ENCODE measurements around the gene AHRR. TPM values are rescaled to one million over a fixed set of nuclear protein-coding genes. Genes with fewer than 3 reads are reported as not detected.
"Not testable (repeated sequence)": the region's sequence is repeated elsewhere in the genome, so short reads cannot be mapped to it uniquely, and the experiment has no call there.

The AHRR gene
- total and polyA plus RNA-seq, 2 of the 4 experiments (the other 2 are of a cell fraction), result 15.6 to 37.1 TPM

DNA sequence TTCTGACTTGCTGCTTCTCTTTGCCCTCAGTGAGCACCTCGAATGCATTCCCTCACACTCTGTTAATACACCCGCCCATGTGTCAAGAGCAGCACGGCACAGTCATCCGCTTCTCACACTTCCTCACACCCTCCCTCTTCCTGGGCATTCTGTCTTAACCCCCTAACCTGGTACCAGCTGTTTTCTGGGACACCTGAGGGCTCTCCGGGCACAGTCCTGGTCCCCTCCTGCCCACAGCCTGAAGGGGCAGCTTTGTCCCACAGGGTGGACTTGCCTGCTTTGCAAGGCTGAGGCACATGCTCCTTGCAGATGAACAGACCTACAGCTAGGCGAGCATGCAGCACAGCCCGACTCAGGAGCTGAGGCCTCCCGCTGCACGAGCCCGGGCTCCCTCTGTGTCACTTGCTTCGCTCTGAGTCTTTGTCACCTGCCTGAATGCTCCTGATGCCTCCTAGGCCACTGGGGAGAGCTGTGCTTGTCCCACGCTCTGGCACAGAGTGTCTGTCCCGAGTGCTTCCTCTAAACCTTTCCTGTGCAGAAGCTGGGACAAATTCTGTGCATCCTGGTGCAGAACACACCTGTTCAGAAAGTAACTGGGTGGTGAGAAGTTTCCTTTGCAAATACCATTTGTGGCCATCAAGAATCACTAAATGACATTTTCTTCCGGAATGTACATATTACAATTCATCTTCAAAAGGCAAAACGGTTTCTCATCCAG is 47.8 kb downstream of the AHRR start:
- peak overlapping the region; percentile 93 for H3K4ac ChIP-seq (ENCODE audit: low read depth, low read length)
- peaks cover 34% of the 10 kb centered on the region for H3K36me3 ChIP-seq (ENCODE audit: control insufficient read depth, insufficient read depth, low read length)
- peak overlapping the region; percentile 21 for H2AFZ ChIP-seq (replicated peaks; ENCODE audit: low read length, poor library complexity)
- BruUV-seq (replicated peaks), result no TSS peak
- TF ChIP-seq FOS (IDR thresholded peaks at IDR 0.05; ENCODE audit: low read depth, low read length), result no peak
- TF ChIP-seq BHLHE40 (IDR thresholded peaks at IDR 0.05; ENCODE audit: low read depth, low read length), result peak; percentile 52; the same call in 1 of the 2 replicates
- TF ChIP-seq, protein P1, sequence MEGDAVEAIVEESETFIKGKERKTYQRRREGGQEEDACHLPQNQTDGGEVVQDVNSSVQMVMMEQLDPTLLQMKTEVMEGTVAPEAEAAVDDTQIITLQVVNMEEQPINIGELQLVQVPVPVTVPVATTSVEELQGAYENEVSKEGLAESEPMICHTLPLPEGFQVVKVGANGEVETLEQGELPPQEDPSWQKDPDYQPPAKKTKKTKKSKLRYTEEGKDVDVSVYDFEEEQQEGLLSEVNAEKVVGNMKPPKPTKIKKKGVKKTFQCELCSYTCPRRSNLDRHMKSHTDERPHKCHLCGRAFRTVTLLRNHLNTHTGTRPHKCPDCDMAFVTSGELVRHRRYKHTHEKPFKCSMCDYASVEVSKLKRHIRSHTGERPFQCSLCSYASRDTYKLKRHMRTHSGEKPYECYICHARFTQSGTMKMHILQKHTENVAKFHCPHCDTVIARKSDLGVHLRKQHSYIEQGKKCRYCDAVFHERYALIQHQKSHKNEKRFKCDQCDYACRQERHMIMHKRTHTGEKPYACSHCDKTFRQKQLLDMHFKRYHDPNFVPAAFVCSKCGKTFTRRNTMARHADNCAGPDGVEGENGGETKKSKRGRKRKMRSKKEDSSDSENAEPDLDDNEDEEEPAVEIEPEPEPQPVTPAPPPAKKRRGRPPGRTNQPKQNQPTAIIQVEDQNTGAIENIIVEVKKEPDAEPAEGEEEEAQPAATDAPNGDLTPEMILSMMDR (conservative IDR thresholded peaks at IDR 0.05; ENCODE audit: low read depth, low read length), result no peak
- no peak for TF ChIP-seq NFE2L2 (IDR thresholded peaks at IDR 0.05; ENCODE audit: low read depth, low read length)
- H4K5ac ChIP-seq (ENCODE audit: low read depth, low read length), result peak overlapping the region; percentile 82
- peak overlapping the region; percentile 85 for H3K18ac ChIP-seq (ENCODE audit: low read depth, low read length)
- H3K4me1 ChIP-seq (ENCODE audit: control insufficient read depth, insufficient read depth, low read length), result peaks cover 42% of the 10 kb centered on the region
- H3K56ac ChIP-seq (ENCODE audit: extremely low read depth, insufficient read depth, low read length), result peak overlapping the region; percentile 84
- H4K91ac ChIP-seq (ENCODE audit: insufficient read depth, low read depth, low read length), result peak overlapping the region; percentile 98
- ChIA-PET CTCF (interaction anchor here (1.1 to 1.7 kb wide), 2 partner anchors 15 to 32 kb away, joined by 3 to 6 read pairs; no protein-coding TSS in a partner anchor), POLR2A (ENCODE audit: unreplicated experiment) (no interaction called here)
- H3K9me1 ChIP-seq (ENCODE audit: insufficient read depth, low read length), result peaks cover 23% of the 10 kb centered on the region
- peak overlapping the region; percentile 89 for H2AK9ac ChIP-seq (replicated peaks; ENCODE audit: low read depth, low read length, poor library complexity)
- H2AK5ac ChIP-seq (ENCODE audit: low read depth, low read length), result peak overlapping the region; percentile 75
- intact Hi-C loops (cut with micrococcal nuclease), result loop anchor here (2.0 kb wide), 1 partner anchor 25 kb away; no protein-coding TSS in a partner anchor
- H2BK20ac ChIP-seq (ENCODE audit: low read depth, low read length), result peak overlapping the region; percentile 93
- WGBS, 2 experiments (ENCODE audit: extremely low coverage in 2 of 2, insufficient read length in 1 of 2), result 55% methylated on average over 8 of the region's 15 CpGs; no CpG with 5 or more reads in 1 of the 2 experiments
- peak overlapping the region; percentile 95 for H3K27ac ChIP-seq (ENCODE audit: insufficient read depth, low read length)
- H3K9ac ChIP-seq (ENCODE audit: low read depth, low read length), result peak overlapping the region; percentile 40
- H4K20me1 ChIP-seq (ENCODE audit: insufficient read depth, low read length), result peaks cover 9% of the 10 kb centered on the region; the same call in 1 of the 2 replicates
- peak overlapping the region; percentile 96 for H2BK120ac ChIP-seq (ENCODE audit: low read depth, low read length)
- peaks cover 32 to 72% of the 10 kb centered on the region in 2 experiments for H3K79me1 ChIP-seq (ENCODE audit: low read depth in 1 of 2, low read length in 2 of 2)
- DNase-seq (peak; percentile 63), ATAC-seq (ENCODE audit: low read depth) (peak; percentile 25)
- dilution Hi-C loops (cut with HindIII; ENCODE audit: low sequenced_read_pairs, unreplicated experiment), result no loop called here
- peak overlapping the region; percentile 94 for H3K23ac ChIP-seq (ENCODE audit: low read depth, low read length)
- H3K14ac ChIP-seq (replicated peaks; ENCODE audit: low read depth, low read length), result peak overlapping the region; percentile 92
- peak overlapping the region; percentile 87 to 94 for H4K8ac ChIP-seq (ENCODE audit: low read depth in 2 of 2, low read length in 2 of 2)
- H2BK5ac ChIP-seq (ENCODE audit: low read depth, low read length, poor library complexity, severe bottlenecking), result peak overlapping the region; percentile 97
- in situ Hi-C loops (cut with MboI; ENCODE audit: low sequenced_read_pairs), result no loop called here
- peak overlapping the region; percentile 35; the same call in 2 of the 3 replicates for H2BK15ac ChIP-seq (ENCODE audit: low read depth, low read length)
- H3K9me3 ChIP-seq (ENCODE audit: control insufficient read depth, insufficient read depth, low read length), result 0 out of 2 replicates have a peak, but pooled peaks cover 2% of the 10 kb centered on the region
- no peak overlapping the region for H3K4me3 ChIP-seq (ENCODE audit: insufficient read depth, low read depth, low read length)
- no peaks in the 10 kb centered on the region for H3K27me3 ChIP-seq (ENCODE audit: control insufficient read depth, insufficient read depth, low read length)
- peak overlapping the region; percentile 63 for H3K4me2 ChIP-seq (ENCODE audit: low read depth, low read length)

DNA sequence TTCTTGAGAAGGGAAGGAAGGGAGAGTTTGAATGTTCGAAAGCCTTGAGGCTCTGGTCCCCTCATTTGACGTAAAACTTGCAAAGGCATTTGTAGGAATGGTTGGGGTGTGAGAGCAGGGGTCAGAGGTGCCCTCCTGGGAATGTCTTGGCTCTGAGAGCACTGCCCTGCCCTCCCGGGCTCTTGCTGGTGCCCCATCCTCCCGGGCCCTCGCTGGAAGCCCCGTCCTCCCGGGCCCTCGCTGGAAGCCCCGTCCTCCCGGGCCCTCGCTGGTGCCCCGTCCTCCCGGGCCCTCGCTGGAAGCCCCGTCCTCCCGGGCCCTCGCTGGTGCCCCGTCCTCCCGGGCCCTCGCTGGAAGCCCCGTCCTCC is 48.3 kb downstream of the AHRR start:
- H3K4me2 ChIP-seq (ENCODE audit: low read depth, low read length); dilution Hi-C loops (cut with HindIII; ENCODE audit: low sequenced_read_pairs, unreplicated experiment); POLR2A ChIA-PET (ENCODE audit: unreplicated experiment); H3K9me3 ChIP-seq (ENCODE audit: control insufficient read depth, insufficient read depth, low read length); H3K4me3 ChIP-seq (ENCODE audit: insufficient read depth, low read depth, low read length); H3K27me3 ChIP-seq (ENCODE audit: control insufficient read depth, insufficient read depth, low read length); H4K20me1 ChIP-seq (ENCODE audit: insufficient read depth, low read length); H2AK9ac ChIP-seq (replicated peaks; ENCODE audit: low read depth, low read length, poor library complexity); in situ Hi-C loops (cut with MboI; ENCODE audit: low sequenced_read_pairs); H2AFZ ChIP-seq (replicated peaks; ENCODE audit: low read length, poor library complexity); DNase-seq; ATAC-seq (ENCODE audit: low read depth); BruUV-seq (replicated peaks): not testable (repeated sequence)
- Histone ChIP-seq H3K23ac (ENCODE audit: low read depth, low read length) (peak overlapping the region; percentile 94), H3K4ac (ENCODE audit: low read depth, low read length) (peak overlapping the region; percentile 93), H2BK20ac (ENCODE audit: low read depth, low read length) (peak overlapping the region; percentile 93), H3K9ac (ENCODE audit: low read depth, low read length) (peak overlapping the region; percentile 40), H2AK5ac (ENCODE audit: low read depth, low read length) (peak overlapping the region; percentile 75; the same call in 1 of the 2 replicates), H3K27ac (ENCODE audit: insufficient read depth, low read length) (peak overlapping the region; percentile 60), H3K18ac (ENCODE audit: low read depth, low read length) (peak overlapping the region; percentile 85; the same call in 1 of the 2 replicates), H3K56ac (ENCODE audit: extremely low read depth, insufficient read depth, low read length) (peak overlapping the region; percentile 84; the same call in 1 of the 2 replicates), H2BK120ac (ENCODE audit: low read depth, low read length) (peak overlapping the region; percentile 96), H3K9me1 (ENCODE audit: insufficient read depth, low read length) (peaks cover 26% of the 10 kb centered on the region), H2BK5ac (ENCODE audit: low read depth, low read length, poor library complexity, severe bottlenecking) (peak overlapping the region; percentile 97), H3K36me3 (ENCODE audit: control insufficient read depth, insufficient read depth, low read length) (peaks cover 34% of the 10 kb centered on the region), H4K5ac (ENCODE audit: low read depth, low read length) (peak overlapping the region; percentile 82), H3K4me1 (ENCODE audit: control insufficient read depth, insufficient read depth, low read length) (peaks cover 47% of the 10 kb centered on the region), H2BK15ac (ENCODE audit: low read depth, low read length) (peak overlapping the region; percentile 35; the same call in 1 of the 3 replicates), H3K14ac (replicated peaks; ENCODE audit: low read depth, low read length) (peak overlapping the region; percentile 92), H4K91ac (ENCODE audit: insufficient read depth, low read depth, low read length) (peak overlapping the region; percentile 98), H4K8ac (ENCODE audit: low read depth in 2 of 2, low read length in 2 of 2) (peak overlapping the region; percentile 87 to 94), H3K79me1 (ENCODE audit: low read depth in 1 of 2, low read length in 2 of 2) (peaks cover 37 to 78% of the 10 kb centered on the region in 2 experiments)
- WGBS, 2 experiments (ENCODE audit: extremely low coverage in 2 of 2, insufficient read length in 1 of 2), result 93% methylated on average over 6 of the region's 21 CpGs; no CpG with 5 or more reads in 1 of the 2 experiments
- intact Hi-C loops (cut with micrococcal nuclease), result loop anchor here (2.0 kb wide), 1 partner anchor 25 kb away; no protein-coding TSS in a partner anchor
- CTCF ChIA-PET, result interaction anchor here (1.7 kb wide), 1 partner anchor 14 kb away, joined by 6 read pairs; no protein-coding TSS in a partner anchor
